GM12801 (cell line): ENCODE measurements around the gene CGB5.

ENCODE experiments used
- CTCF ChIP-seq: IDR thresholded peaks from one replicate; pipeline ENCODE4 v1.5.1; 2011; ENCODE audit warnings: control low read depth; ENCODE audit not compliant: insufficient read length; ENCODE audit errors: extremely low read depth

CGB5 gene

GRCh38 chr19:49069026-49069425, 25.4 kb downstream of the CGB5 start:
- no peak for TF ChIP-seq CTCF

GRCh38 chr19:49070416-49070815, 26.8 kb downstream of the CGB5 start:
- no peak for TF ChIP-seq CTCF

- TF ChIP-seq CTCF = no peak
Observed at GRCh38 chr19:49071860-49072547, 28.4 kb downstream of the CGB5 start.

GRCh38 chr19:49073514-49074378, 30.1 kb downstream of the CGB5 start:
- no peak for TF ChIP-seq CTCF

- no peak for TF ChIP-seq CTCF
Observed at GRCh38 chr19:49080392-49080791, 36.7 kb downstream of the CGB5 start.

- TF ChIP-seq CTCF = no peak
Observed at GRCh38 chr19:49081273-49081672, 37.6 kb downstream of the CGB5 start.

GRCh38 chr19:49084206-49085019, 40.8 kb downstream of the CGB5 start:
- TF ChIP-seq CTCF = no peak
